Kidney glomerular epithelial cell (primary cell): ENCODE results near the gene C1orf87.

Experiments used
- DNase-seq: peaks from one replicate; lab custom pipeline; 2025; lab: John Stamatoyannopoulos, UW

The C1orf87 gene

DNA sequence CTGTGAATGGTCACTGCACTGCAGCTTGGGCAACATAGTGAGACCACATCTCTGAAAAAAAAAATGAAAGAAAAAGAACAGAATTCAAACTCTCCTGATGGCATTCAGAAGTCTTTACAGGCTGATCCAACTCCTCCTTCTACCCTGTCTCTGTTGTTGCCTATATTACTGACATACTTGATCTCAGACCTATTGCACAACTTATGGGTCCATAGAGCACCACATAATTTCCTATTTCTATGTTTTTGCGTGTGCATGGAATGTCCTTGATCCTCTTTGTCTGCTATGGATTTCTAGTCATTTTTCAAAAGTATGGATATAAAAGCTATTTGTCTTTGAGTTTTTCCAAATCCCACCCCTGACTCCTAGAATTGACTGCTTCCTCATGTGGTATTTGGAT, 124.6 kb downstream of the C1orf87 start:
- no peak for DNase-seq

DNA sequence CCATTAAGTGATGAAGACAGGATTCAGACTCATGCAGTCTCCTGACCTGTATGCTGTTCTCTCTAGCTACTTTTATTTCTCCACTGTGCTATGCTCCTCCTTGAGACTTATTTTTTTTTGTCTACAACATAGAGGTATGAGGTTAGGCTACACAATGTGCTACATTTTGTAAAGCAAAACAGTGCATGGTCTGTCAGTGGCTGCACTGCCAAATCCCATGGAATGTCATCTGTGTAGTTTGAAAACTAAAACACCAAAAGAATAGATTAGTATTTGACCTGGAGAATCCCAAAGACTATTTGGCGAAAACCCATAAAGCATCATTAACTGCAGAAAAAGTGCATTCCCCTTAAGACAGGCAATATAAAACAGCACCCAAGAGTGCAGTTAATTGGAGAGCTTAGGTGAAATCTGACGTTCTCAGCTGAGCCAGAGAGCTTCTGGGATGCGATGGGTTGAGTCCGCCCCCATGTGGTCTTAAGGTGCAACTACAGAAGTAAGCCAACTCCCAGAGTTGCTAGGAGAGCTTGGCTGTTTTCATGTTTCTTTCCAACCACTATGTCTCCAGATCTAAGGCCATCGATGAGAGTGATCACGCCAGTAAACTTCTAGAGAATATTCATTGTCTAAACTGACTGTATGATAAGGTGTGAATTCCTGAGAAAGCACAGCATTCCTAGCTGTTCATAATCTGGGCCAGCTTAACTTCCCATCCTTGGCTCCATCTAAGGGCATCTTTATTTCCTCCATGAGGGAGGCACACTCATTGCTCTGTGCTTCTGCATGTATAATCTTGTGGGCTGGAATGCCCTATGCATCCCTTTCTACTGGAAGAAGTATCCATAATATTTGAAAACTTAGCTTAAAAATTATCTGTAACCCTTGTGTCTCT, 126.3 kb downstream of the C1orf87 start:
- DNase-seq = peak; percentile 44

DNA sequence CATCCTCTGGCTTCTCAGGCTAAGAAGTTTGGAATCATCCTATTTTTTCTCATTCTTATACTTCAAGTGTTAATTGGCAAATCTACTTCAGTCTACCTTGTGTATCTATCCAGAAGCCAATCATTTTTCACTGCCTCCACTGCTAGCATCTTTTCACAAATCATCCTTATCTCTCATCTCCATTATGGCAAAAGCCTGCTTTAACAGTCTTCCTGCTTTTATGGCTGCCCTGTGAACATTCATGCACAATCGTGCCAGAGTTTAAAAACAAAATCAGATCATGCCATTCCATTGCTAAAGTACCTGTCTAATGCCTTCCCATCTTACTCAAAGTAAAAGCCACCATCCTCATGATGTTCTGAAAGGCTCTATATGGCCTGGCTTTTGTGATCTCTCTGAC, 127.8 kb downstream of the C1orf87 start:
- DNase-seq = no peak
